ENCODE data around the gene TRIM2. TPM values are rescaled to one million over a fixed set of nuclear protein-coding genes. Genes with fewer than 3 reads are reported as not detected.

TRIM2 gene
- total and polyA plus RNA-seq, 2 experiments from 2014 or later: 22.0 to 61.5 TPM

- peaks cover 7% of the 10 kb centered on the region for H3K9me2 ChIP-seq (ENCODE audit: insufficient read depth)
These were observed 2.3 kb downstream of the TRIM2 start for GRCh38 chr4:153206534-153206933.

More at GRCh38 chr4:153206534-153206933, 2.3 kb downstream of the TRIM2 start:
- peaks cover 39% of the 10 kb centered on the region for H3K4me1 ChIP-seq (ENCODE audit: insufficient read depth)
- H3K9me3 Mint-ChIP-seq: no peaks in the 10 kb centered on the region; the same call in 2 of the 3 replicates
- TF ChIP-seq STAT1 (IDR thresholded peaks at IDR 0.05; ENCODE audit: unreplicated experiment): no peak
- no peak for TF ChIP-seq ZNF462 (CRISPR knock-in tag; IDR thresholded peaks at IDR 0.05)
- TF ChIP-seq ZNF331 (CRISPR knock-in tag; IDR thresholded peaks at IDR 0.05; ENCODE audit: low read depth): no peak
- TF ChIP-seq NANOG (IDR thresholded peaks at IDR 0.05; ENCODE audit: borderline replicate concordance): peak; percentile 83
- peaks cover 10% of the 10 kb centered on the region for H3K27me3 ChIP-seq (ENCODE audit: insufficient read depth)
- no peaks in the 10 kb centered on the region for H3K36me3 ChIP-seq (ENCODE audit: insufficient read depth)
- ATAC-seq (peak; percentile 58), DNase-seq (ENCODE audit: low spot score) (peak; percentile 95)
- H4K20me1 ChIP-seq (replicated peaks; ENCODE audit: insufficient read depth): no peaks in the 10 kb centered on the region
- peaks cover 14% of the 10 kb centered on the region for H3K27me3 Mint-ChIP-seq (ENCODE audit: insufficient read depth, low read depth, poor library complexity)
- no peak overlapping the region for H2AFZ ChIP-seq
- H3K36me3 Mint-ChIP-seq (ENCODE audit: low read depth): peaks cover 32% of the 10 kb centered on the region
- peak overlapping the region; percentile 29; the same call in 1 of the 2 replicates for H3K27ac ChIP-seq (ENCODE audit: low read depth)
- H3K79me2 ChIP-seq (replicated peaks; ENCODE audit: insufficient read depth): peaks cover 40% of the 10 kb centered on the region
- H3K27ac Mint-ChIP-seq: peak overlapping the region; percentile 97
- peak overlapping the region; percentile 64 for H3K4me3 ChIP-seq
- 0 out of 2 replicates have a peak, but pooled peaks cover 8% of the 10 kb centered on the region for H3F3A ChIP-seq (replicated peaks; ENCODE audit: low read depth)
- H3K4me1 Mint-ChIP-seq: peaks cover 63% of the 10 kb centered on the region
- H3K4me2 ChIP-seq: peak overlapping the region; percentile 92
- peak overlapping the region; percentile 76 for H3K4me3 Mint-ChIP-seq
